GM19438 (cell line): ENCODE results near the gene ESYT1.
"Not testable (repeated sequence)": the region's sequence is repeated elsewhere in the genome, so short reads cannot be mapped to it uniquely, and the experiment has no call there.

Experiments
- ATAC-seq: cut with Tn5 transposase; IDR thresholded peaks from one replicate; pipeline ENCODE4 v1.9.1; 2021; ENCODE audit warnings: low read depth; ENCODE audit not compliant: unreplicated experiment

Gene ESYT1

GRCh38 chr12:56154246-56154771 is 26.2 kb downstream of the ESYT1 start:
- ATAC-seq, result no peak

- no peak for ATAC-seq
Measured at GRCh38 chr12:56154818-56155217, 26.8 kb downstream of the ESYT1 start.

GRCh38 chr12:56155256-56155845 is 27.3 kb downstream of the ESYT1 start:
- ATAC-seq, result no peak

GRCh38 chr12:56156464-56157200 is 28.6 kb downstream of the ESYT1 start:
- not testable (repeated sequence) for ATAC-seq

GRCh38 chr12:56157201-56158028 is 29.3 kb downstream of the ESYT1 start:
- ATAC-seq, result peak; percentile 49

- ATAC-seq, result peak; percentile 68
Measured at GRCh38 chr12:56158029-56158925, 30.2 kb downstream of the ESYT1 start, which contains the start of gene MYL6. TSS of gene MYL6 (plus strand) at chr12:56158359. CDS start at chr12:56158402, 43 bp downstream.

GRCh38 chr12:56158926-56159461 is 30.9 kb downstream of the ESYT1 start:
- ATAC-seq, result no peak

- no peak for ATAC-seq
Measured at GRCh38 chr12:56159482-56160192, 31.6 kb downstream of the ESYT1 start.

- no peak for ATAC-seq
Measured at GRCh38 chr12:56160193-56160763, 32.2 kb downstream of the ESYT1 start.

- no peak for ATAC-seq
Measured at GRCh38 chr12:56160894-56161689, 33.0 kb downstream of the ESYT1 start.

- ATAC-seq, result no peak
Measured at GRCh38 chr12:56161690-56162351, 33.8 kb downstream of the ESYT1 start.

GRCh38 chr12:56162468-56163290 is 34.6 kb downstream of the ESYT1 start:
- no peak for ATAC-seq

GRCh38 chr12:56163533-56164344 is 35.7 kb downstream of the ESYT1 start:
- no peak for ATAC-seq

GRCh38 chr12:56164345-56164729 is 36.3 kb downstream of the ESYT1 start:
- ATAC-seq, result no peak

GRCh38 chr12:56165369-56165768 is 37.3 kb downstream of the ESYT1 start:
- no peak for ATAC-seq

GRCh38 chr12:56169229-56169759 is 41.2 kb downstream of the ESYT1 start:
- ATAC-seq, result no peak
